NCI-H748 treated with DMSO at 0.1 percent for 48 hours (cell line): ENCODE results near the gene GDI2.
A peak's percentile ranks its signal among the peaks of the same experiment; 100 is the strongest.
"Not testable (repeated sequence)": the region's sequence is repeated elsewhere in the genome, so short reads cannot be mapped to it uniquely, and the experiment has no call there.

Experiments used
- DNase-seq: peaks from one replicate; lab custom pipeline; 2025; lab: John Stamatoyannopoulos, UW

The GDI2 gene

DNA sequence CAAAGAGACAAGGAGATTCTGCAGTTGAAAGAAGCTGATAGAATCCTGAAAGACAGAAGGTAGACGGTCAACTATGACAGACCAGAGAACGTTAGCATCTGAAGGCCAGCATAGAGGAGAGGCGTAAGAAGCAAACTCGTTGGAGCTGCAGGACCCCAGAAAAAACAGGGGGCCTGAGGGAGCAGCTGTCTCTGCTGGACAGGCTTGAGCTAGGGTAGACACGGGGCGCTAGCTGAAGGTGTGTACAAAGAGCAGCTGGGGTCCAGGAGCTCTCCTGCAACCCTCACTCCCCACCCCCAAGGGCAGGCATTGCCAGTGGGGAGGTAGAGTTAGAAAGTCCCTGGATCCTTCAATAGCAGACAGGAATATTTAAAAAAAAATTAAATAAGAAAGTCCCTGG lies 14.6 kb upstream of the GDI2 start:
- DNase-seq, result no peak

DNA sequence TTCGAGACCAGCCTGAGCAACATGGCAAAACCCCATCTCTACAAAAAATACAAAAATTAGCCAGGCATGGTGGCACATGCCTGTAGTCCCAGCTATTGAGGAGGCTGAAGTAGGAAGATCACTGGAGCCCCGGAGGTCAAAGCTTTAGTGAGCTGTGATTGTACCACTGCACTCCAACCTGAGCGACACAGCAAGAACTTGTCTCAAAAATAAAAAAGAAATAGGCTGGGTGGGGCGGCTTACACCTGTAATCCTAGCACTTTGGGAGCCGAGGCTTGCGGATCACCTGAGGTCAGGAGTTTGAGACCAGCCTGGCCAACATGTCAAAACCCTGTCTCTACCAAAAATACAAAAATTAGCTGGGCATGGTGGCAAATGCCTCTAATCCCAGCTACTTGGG lies 13.3 kb upstream of the GDI2 start:
- not testable (repeated sequence) for DNase-seq

DNA sequence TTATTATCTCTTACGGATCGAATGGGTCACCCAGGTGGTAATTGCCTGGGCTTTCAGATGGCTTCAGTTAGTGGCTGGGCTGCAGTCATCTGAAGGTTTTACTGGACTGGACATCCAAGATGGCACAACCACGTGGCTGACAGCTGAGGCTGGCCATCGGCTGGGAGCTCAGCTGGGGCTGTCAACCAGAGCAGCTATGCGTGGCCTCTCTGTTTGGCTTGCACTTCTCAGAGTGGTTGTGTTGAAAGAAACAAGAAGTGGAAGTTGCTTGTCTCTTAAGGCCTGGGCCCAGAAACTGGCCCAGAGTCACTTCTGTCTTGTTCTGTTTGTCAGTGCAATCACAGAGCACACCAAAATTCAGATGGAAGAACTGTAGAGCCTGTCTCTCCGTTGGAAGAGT lies 5.7 kb upstream of the GDI2 start:
- no peak for DNase-seq

DNA sequence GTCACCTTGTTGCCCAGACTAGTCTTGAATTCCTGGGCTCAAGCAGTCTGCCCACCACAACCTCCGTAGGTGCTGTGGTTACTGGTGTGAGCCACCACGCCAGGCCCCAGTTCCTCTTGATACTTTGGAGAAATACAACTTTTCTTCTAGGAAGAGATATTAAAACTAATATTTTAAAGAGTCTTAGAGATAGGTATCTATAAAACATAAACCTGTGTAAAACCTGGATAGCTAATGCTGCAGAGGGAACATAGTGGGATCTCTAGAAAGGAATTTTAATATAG lies 4.8 kb upstream of the GDI2 start:
- no peak for DNase-seq

DNA sequence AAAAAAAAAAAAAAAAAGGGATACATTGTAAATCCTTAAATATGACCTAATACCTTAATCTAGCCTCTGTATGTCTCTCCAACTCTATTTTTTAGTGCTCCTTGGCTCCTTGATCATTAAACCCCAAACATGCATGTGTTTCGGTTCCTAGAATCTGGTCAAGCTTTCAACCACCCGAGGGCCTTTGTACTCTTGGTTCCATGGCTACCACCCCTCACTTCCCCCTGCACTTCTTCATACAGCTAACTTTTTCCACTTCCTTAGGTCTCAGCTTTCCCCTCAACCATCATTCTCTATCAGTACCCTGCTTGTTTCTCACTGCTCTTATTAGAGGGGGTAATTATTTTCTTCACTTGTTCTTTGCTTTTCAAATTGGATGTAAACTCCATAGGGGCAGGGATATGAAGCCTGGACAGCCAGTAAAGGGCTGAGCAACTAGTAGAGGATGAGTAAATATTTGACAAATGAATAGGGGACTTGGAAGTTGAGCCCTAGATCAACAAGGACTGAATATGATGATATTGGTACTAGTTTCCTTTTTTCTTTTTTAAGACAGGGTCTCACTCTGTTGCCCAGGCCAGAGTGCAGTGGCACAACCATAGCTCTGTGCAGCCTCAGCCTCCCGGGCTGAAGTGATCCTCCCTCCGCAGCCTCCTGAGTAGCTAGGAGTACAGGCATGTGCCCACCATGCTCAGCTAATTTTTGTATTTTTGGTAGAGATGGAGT lies 4.3 kb upstream of the GDI2 start:
- no peak for DNase-seq

DNA sequence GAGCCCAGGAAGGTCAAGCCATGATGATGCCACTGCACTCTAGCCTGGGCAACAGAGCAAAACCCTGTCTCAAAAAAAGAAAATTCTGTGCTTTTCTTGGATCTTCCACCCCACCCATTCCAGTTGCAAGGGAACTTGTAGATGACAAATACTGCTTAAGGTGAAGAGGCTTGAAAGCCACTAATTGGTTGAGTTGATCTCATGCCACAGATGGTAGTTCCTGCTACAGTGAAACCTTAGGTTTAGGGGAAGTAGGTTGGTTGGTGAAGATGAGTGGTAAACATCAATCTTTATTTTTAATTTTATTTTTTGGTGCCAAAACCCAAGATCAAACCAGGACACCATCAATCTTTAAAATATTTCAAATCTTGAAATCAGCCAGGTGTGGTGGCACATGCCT lies 2.9 kb upstream of the GDI2 start:
- no peak for DNase-seq

DNA sequence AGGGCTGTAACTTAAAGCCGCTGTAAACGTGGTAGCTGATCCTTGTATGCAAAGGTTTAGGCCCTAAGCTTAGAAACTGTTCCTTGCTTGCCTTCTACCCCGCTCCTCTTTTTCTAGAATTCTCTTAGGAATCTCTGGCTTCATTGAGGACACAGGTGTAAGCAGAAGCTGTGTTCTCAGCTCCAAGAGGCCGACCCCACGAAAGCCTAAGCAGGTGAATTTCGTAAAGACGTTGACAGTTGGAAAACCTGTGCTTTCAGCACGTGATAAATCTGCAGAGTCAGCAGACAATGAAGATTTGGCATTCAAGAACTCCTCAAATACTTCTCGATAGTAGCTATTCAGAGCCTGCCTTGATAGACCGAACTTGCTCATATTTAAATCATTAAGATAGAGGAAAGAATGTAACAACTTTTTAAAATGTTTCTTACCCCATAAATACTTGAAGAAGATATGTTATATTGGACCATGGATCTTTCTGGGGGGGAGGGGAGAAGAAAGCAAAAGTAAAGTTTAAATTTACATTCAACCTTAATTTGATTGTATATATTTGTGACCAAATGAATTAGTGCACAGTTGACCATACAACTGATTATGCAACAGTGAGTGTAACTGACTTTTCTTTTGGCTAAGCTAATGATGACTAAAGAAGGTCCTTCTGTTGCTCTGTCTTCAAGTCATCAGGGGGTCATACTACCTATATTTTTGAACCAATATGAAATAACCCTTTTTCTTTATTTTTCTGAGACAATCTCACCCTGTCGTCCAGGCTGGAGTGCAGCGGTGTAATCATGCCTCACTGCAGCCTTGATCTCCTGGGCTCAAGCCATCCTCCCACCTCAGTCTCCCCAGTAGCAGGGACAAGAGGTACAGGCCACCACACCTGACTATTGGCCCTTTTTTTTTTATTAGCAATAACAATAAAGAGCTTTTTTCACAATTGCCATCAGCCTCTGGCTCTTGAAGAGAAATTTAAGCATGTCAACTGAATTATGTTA lies 1.2 kb upstream of the GDI2 start:
- DNase-seq, result no peak

DNA sequence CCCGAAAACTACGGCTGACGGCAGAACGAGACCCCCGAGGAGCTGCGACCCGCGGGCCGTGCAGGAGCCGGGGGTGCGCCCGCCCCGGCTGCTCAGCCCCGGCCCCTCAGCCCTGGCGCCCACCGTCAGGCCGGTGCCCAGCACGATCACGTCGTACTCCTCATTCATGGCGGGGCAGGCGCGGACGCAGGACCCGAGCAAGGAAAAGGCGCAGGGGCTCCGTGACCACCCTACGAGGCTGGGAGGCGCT lies 218 bp downstream of the GDI2 start:
- DNase-seq, result no peak

DNA sequence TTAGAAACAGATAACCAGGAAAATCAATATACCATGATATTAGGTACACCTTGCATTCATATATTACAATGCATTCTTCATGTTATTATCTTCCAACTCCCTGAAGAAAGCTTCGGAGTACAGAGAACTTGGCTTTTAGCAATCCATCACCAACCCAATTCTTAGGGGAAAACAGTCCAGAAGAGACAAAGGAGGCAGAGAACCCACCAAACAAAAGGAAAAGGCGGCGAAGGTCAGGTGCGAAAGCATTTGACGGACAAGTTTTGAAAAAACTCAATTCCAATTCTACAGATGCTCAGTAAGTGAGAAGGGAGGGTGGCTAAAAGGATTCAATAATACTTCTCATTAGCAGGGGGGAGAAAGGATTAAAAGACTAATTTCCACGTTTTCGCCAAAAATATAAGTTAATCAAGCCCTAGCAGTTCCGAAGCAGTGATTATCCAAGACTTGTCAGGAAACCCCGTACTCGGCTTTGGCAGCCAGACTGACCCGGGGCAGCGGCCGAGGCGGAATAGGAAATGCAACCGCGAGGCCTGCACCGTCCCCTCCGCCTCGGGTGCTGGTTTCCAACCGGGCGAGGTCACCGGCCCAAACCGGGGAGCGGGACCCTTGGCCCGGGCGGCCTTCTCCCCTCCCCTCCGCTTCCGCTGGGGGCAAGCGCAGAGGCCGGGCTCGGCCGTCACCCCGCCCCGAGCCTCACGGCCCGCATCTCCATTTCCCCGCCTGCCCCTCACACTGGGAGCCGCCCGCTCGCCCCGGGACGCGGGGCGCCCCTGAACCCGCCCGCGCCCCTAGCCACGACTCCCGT lies 747 bp downstream of the GDI2 start:
- DNase-seq, result peak; percentile 2

DNA sequence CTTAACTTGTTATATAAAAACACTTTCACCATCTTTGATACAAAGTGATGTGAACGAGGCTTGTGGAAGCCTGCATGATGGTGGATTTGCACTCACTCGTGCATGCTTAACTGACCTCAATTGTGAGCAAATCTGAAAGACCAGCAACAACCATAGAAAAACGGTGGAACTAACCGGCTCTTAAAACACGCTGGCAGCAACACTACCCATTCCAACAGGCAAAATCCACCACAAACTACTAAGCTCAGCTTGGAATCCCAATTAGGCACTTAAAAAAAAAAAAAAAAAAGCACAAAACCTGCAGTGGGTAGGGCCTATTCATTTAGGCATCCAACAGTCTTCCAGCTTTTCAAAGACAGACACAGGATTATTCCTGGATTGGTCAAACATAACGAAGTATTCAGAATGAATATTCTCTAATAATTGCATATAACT lies 1.8 kb downstream of the GDI2 start:
- no peak for DNase-seq

DNA sequence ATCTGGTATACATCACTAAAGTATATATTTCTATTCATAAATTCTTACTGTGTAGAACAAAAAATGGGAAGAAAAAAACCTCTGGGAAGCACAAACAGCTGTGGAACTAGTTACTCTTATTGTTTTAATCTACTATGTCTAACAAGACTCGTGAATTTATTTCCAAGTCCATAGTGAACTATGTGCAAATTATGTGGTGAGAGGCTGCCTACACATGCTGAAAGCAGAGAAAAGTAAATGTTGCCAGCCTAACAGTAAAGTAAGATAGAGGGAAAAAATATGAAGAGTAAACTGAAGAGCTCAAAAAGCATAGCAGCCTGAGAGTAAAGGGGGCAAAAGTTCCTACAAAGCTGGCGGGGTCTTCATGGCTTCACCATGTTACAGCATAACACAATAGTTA lies 3.0 kb downstream of the GDI2 start:
- no peak for DNase-seq

DNA sequence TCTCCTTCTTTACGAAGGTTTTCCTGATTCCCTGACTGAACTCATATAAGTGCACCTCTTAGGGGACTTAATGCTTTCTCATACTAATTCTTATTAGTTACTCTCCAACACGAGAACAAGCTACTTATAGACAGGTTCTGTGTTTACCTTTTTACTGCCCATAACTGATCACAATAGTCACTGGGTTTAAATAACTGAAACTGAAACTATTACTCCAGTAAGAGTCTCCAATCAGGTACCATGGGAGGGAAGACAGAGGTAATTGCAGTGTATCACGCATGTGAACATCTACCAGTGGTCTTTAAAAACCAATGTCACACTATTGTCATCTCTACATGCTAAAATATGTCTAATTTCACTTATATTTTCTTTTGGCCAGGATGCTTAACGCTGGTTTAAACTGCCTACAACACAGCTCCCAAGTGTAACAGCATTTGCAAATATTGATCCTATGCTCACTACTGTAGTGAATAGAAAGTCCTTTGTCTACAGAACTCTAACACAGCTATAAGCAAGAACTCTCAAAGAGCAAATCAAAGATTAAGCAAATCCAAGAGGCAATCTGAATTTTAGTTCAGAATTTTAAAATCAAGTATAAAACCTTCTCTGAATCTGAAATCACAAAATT lies 3.6 kb downstream of the GDI2 start:
- no peak for DNase-seq

DNA sequence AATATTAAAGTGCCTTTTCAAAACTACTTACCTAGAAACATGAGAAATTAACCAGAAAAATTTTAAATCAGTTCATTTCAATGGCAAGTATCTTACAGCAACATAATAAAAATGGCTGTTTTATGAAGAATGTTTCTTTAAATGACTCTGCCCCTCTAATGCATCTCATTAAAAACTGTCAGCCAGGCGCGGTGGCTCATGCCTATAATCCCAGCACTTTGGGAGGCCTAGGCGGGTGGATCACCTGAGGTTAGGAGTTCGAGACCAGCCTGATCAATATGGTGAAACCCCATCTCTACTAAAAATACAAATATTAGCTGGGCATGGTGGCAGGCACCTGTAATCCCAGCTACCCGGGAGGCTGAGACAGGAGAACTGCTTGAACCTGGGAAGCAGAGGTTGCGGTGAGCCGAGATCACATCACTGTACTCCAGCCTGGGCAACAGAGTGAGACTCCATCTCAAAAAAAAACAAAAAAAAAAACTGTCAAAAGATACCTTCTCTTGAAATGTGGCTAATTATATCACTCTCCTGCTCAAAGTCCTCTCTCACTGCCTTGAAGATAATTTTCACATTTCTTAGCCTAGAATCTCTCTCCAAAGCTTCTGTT lies 4.3 kb downstream of the GDI2 start:
- not testable (repeated sequence) for DNase-seq

DNA sequence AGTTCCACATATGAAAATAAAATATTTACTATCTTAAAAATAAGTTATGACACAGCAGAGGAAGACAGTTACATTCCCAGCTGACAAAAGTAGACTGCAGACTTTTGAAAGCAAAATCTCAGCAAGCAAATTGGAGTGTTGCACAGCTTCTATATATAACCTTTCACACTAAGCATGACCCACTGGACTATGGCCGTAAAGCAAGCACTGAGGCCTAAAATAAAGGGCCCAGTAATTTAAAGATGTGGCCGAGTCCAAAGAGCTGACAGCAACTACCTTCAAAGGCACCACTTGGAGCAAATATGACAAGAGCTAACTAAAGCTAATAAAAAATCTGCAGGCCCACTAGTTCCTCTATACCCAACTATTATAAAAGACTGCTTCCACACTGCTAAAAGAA lies 6.5 kb downstream of the GDI2 start:
- no peak for DNase-seq

DNA sequence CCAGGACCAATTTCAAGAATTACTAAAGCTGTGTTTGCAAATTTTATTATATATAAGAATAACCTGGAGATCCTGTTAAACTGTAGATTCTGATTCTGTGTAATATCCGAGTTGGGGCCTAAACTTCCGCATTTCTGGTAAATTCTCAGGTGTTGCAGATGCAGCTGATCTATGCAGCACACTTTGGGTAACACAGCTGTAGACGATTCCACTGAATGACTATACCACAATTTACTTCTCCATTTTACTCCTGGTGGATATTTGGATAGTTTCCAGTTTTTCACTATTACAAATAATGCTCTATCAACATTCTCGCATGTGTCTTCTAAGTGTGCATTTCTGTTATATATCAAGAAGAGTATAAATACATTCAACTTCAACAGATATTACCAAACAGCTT lies 7.5 kb downstream of the GDI2 start:
- DNase-seq, result no peak

DNA sequence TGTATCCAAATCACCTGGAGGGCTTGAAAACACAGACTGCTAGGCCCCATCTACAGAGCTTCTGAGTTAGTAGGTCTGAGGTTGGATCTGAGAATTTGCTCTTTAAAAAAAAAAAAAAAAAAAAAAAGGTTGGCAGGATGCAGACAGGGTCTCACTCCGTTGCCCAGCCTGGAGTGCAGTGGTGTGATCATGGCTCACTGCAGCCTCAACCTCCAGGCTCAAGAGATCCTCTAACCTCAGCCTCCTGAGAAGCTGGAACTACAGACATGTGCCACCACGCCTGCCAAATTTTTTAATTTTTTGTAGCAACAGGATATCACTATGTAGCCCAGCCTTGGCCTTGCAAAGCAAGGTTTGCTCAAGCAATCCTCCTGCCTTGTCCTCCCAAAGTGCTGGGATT lies 8.0 kb downstream of the GDI2 start:
- no peak for DNase-seq

DNA sequence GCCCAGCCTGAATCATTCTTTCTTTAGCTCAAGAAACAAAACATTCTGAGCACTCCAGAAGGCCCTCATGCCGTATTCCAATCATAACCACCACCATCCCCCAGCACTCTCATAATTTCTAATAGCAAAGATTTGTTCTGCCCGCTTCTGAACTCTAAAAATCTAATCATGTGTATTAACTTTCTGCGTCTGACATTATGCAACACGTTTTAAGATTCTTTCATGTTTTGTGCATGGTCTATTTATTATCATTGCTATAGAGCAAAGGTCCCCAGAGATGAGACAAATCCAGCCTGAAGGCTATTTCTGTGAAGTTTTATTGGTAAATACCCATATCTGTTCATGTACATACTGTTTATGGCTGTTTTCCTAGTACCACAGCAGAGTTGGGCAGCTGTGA lies 8.8 kb downstream of the GDI2 start:
- DNase-seq, result no peak

DNA sequence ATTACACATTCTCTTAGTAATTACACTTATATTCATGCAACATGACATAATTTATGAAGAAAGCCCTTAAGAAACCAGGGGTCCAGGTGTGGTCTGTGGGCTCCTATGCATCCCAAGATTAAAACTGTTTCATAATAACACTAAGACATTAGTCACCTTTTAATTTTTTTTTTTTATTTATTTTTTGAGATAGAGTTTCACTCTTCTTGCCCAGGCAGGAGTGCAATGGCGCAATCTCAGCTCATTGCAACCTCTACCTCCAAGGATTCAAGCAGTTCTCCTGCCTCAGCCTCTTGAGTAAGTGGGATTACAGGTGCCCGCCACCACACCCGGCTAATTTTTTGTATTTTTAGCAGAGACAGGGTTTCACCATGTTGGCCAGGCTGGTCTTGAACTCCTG lies 12.5 kb downstream of the GDI2 start:
- DNase-seq, result no peak

DNA sequence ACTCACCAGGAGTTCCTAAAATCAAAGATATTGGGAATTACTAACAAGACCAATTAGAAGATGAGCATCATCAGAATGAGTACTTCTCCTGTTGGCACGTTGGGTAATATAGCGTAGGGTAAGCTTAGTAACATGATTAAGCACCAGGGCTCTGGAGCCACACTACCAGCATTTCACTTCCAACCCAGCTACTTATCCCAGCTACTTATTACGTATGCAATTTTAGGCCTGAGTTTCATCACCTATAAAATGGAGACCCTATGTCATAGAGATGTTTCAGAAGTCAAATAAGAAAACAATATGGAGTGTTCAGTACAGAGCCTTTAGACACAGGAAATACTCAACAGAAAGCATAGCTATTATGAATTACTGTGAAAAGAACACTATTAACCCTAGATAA lies 19.0 kb downstream of the GDI2 start:
- DNase-seq, result no peak

DNA sequence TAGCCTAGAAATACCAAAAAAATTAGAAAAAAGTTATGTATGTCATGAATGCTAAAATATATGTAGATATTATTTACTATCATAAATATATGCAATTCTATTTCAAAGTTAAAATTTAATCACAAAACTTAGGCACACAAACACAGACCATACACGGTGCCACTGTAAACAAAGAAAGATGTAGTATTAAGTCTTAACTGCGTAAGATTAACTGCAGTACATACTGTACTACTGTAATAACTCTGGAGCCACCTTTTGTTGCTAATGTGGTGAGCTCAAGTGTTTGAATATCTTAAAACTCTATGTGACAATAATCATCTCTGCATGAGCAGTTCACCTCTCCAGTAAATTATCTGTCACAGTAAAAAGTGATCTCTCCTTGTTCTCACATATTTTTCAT lies 23.6 kb downstream of the GDI2 start:
- no peak for DNase-seq

DNA sequence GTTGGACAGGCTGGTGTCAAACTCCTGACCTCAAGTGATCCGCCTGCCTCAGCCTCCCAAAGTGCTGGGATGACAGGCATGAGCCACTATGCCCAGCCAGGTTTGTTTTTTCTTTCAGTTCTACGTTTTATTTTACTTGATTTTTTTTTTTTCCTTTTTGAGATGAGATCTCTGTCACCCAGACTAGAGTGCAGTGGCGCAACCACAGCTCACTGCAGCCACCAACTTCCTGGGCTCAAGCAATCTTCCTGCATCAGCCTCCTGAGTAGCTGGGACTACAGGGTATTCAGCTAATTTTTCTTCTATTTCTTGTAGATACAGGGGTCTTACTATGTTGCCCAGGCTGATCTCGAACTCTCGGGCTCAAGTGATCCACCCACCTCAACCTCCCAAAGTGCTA lies 24.3 kb downstream of the GDI2 start:
- no peak for DNase-seq

DNA sequence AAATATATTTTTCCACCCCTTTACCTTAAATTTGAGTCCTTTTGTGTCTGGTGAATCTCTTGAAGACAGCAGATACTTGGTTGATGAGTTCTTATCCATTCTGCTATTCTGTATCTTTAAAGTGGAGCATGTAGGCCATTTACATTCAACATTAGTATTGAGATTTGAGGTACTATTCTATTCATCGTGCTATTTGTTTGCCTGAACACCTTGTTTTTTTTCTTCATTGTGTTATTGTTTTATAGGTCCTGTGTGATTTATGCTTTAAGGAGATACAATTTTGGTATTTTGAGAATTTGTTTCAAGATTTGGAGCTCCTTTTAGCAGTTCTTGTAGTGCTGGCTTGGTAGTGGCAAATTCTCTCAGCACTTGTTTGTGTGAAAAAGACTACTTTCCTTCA lies 29.9 kb downstream of the GDI2 start:
- DNase-seq, result no peak
